Neural cell (in vitro differentiated cells): ENCODE measurements around the gene SNX21.

Experiments
- EZH2 ChIP-seq: fragments of 200-600, 300-800 bp; shearing (Covaris generic), sonication (generic); IDR thresholded peaks from 2 replicates; pipeline ENCODE4 v1.6.1; 2014; ENCODE audit warnings: antibody characterized with exemption, low read length, borderline replicate concordance, mild to moderate bottlenecking; ENCODE audit not compliant: insufficient read depth, poor library complexity, severe bottlenecking
- RAD21 ChIP-seq: fragments of 450-650 bp; conservative IDR thresholded peaks from 2 replicates; pipeline ENCODE4 v1.6.1; 2014; ENCODE audit warnings: antibody characterized with exemption, mild to moderate bottlenecking, moderate library complexity
- REST ChIP-seq: IDR thresholded peaks from 2 replicates; pipeline ENCODE4 v1.6.1; 2012; ENCODE audit warnings: borderline replicate concordance
- TAF1 ChIP-seq: IDR thresholded peaks from 2 replicates; pipeline ENCODE4 v1.6.1; 2012; ENCODE audit warnings: low read depth
- TF ChIP-seq, protein P1 (sequence below): fragments of 450-650 bp; IDR thresholded peaks from 2 replicates; pipeline ENCODE4 v1.5.1; 2014; ENCODE audit warnings: antibody characterized with exemption, mild to moderate bottlenecking, moderate library complexity; ENCODE audit not compliant: poor library complexity, severe bottlenecking

DNA sequence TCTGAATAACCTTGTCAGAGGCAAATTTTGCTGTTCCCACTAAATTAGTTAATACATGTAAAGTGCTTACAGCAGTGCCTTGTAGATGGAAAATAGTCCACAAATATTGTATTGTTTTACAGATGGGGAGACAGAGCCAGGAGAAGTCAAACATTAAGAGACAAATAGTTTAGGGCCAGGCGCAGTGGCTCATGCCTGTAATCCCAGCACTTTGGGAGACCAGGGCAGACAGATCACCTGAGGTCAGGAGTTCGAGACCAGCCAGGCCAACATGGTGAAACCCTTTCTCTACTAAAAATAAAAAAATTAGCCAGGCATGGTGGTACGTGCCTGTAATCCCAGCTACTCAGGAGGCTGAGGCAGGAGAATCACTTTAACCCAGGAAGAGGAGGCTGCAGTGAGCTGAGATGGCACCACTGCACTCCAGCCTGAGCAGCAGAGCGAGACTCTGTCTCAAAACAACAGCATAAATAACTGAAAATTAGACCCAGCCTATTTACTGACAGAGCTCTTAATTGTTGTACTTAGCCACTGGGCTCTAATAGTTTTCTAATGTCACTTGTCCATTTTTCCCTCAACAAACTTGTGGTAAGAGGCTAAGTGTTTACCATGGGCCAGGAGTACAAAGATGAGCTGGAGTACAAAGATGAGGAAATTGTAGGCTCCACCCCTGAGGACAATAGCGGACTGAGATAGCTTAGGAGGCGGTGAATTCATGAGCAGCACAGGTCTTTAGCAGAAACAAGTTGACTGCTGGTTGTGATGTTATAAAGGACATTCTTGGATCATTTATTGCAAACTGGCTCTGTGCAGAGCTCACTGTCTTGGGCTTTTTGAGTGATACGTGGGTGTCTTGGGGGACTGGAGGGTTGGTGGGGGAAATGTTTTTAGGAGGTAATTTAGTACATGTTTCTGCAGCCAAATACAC, 30.2 kb downstream of the SNX21 start:
- TF ChIP-seq, protein P1, sequence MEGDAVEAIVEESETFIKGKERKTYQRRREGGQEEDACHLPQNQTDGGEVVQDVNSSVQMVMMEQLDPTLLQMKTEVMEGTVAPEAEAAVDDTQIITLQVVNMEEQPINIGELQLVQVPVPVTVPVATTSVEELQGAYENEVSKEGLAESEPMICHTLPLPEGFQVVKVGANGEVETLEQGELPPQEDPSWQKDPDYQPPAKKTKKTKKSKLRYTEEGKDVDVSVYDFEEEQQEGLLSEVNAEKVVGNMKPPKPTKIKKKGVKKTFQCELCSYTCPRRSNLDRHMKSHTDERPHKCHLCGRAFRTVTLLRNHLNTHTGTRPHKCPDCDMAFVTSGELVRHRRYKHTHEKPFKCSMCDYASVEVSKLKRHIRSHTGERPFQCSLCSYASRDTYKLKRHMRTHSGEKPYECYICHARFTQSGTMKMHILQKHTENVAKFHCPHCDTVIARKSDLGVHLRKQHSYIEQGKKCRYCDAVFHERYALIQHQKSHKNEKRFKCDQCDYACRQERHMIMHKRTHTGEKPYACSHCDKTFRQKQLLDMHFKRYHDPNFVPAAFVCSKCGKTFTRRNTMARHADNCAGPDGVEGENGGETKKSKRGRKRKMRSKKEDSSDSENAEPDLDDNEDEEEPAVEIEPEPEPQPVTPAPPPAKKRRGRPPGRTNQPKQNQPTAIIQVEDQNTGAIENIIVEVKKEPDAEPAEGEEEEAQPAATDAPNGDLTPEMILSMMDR: no peak
- no peak for TF ChIP-seq RAD21
- TF ChIP-seq EZH2: no peak
- TF ChIP-seq TAF1: no peak
- TF ChIP-seq REST: no peak
